HUES6 (cell line): Measurements from ENCODE around the gene TNFRSF11A.

Experiments used
- H3K27ac ChIP-seq: 2 replicates; pipeline ENCODE4 v1.7.0; 2013; ENCODE audit warnings: low read depth, mild to moderate bottlenecking, low read length, inconsistent platforms
- H3K27me3 ChIP-seq: 2 replicates; pipeline ENCODE4 v1.6.1; 2013; ENCODE audit warnings: low read length; ENCODE audit not compliant: control insufficient read depth, insufficient read depth
- H3K36me3 ChIP-seq: 2 replicates; pipeline ENCODE4 v1.6.1; 2013; ENCODE audit warnings: low read length; ENCODE audit not compliant: control insufficient read depth, insufficient read depth
- H3K4me1 ChIP-seq: 2 replicates; pipeline ENCODE4 v1.6.1; 2013; ENCODE audit warnings: low read length; ENCODE audit not compliant: control insufficient read depth, insufficient read depth
- H3K4me3 ChIP-seq: 2 replicates; pipeline ENCODE4 v1.5.1; 2013; ENCODE audit warnings: low read depth, low read length
- H3K9ac ChIP-seq: one replicate; pipeline ENCODE4 v1.6.1; 2013; ENCODE audit warnings: mild to moderate bottlenecking, low read length
- H3K9me3 ChIP-seq: 2 replicates; pipeline ENCODE4 v1.6.1; 2013; ENCODE audit warnings: low read depth, low read length; ENCODE audit not compliant: control insufficient read depth, insufficient read depth

TNFRSF11A gene

DNA sequence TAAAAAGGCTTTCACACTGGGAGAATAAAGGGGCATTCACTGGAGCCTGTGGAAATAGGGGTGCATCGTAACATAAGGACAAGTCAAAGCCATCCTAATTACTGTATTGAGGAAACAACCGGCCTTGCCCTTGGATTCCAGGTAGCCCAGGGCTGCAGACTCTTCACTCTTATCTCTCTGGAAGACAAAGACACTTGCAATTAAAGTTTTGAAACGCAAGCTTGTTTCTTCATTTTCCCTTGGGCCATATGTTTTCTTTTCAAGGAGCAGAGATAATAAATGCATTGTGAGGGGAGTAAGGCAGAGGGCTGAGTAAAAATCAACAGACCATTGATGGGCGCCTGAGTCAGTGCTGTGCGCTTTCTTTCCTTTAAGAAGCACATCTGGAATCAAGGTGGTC is 11.5 kb downstream of the TNFRSF11A start:
- peaks cover 18% of the 10 kb centered on the region for H3K4me1 ChIP-seq
- H3K9me3 ChIP-seq, result no peaks in the 10 kb centered on the region
- H3K4me3 ChIP-seq, result no peak overlapping the region
- no peak overlapping the region for H3K9ac ChIP-seq
- H3K27me3 ChIP-seq, result no peaks in the 10 kb centered on the region
- no peaks in the 10 kb centered on the region for H3K36me3 ChIP-seq
- H3K27ac ChIP-seq, result no peak overlapping the region

DNA sequence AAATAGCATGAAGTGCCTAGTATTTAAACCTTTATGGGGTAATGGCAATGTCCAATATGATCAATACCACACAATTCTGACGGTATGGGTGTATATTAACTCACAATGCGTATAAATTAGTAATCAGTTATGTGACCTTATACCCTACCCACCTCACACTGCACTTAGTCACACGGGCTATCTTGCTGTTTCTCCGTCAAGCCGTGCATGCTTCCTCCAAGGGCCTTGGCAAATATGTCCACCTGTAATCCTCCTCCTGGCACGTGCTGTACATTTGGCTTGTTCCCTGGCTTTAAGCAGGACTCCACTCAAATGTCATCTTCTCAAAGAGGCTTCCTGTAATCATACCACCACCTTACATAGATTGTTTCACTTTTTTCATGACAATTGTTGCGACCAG is 12.2 kb downstream of the TNFRSF11A start:
- H3K4me3 ChIP-seq, result no peak overlapping the region
- no peaks in the 10 kb centered on the region for H3K9me3 ChIP-seq
- H3K36me3 ChIP-seq, result no peaks in the 10 kb centered on the region
- H3K27me3 ChIP-seq, result no peaks in the 10 kb centered on the region
- H3K9ac ChIP-seq, result no peak overlapping the region
- H3K27ac ChIP-seq, result no peak overlapping the region
- H3K4me1 ChIP-seq, result peaks cover 18% of the 10 kb centered on the region

DNA sequence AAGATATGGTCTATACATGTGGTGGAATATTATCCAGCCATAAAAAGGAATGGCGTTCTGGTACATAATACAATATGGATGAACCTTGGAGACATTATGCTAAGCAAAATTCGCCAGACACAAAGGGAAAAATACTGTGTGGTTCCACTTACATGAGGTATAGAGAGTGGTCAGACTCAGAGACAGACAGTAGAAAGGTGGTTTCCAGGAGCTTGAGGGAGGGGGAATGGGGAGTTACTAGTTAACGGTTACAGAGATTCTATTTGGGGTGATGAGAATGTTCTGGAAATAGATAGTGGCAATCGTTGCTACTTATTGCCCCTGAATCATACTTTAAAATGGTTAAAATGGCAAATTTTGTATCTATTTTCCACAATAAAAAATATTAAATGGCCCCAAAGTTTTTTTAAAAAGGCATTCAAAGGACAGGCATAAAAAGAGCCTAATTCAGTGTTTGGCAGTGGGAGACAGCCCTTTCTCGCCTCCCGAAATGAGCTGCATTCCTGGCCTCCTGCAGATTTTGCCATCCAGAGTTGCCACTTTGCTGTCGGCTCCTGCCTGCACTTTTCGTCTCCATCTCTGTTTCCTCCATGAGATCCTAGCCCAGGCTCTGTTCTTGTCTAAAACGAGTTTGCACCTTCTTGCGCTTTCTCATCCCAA is 13.5 kb downstream of the TNFRSF11A start:
- Histone ChIP-seq H3K27ac (no peak overlapping the region), H3K9ac (no peak overlapping the region), H3K9me3 (no peaks in the 10 kb centered on the region), H3K4me3 (peak overlapping the region; percentile 28), H3K27me3 (no peaks in the 10 kb centered on the region), H3K4me1 (peaks cover 18% of the 10 kb centered on the region), H3K36me3 (no peaks in the 10 kb centered on the region)

DNA sequence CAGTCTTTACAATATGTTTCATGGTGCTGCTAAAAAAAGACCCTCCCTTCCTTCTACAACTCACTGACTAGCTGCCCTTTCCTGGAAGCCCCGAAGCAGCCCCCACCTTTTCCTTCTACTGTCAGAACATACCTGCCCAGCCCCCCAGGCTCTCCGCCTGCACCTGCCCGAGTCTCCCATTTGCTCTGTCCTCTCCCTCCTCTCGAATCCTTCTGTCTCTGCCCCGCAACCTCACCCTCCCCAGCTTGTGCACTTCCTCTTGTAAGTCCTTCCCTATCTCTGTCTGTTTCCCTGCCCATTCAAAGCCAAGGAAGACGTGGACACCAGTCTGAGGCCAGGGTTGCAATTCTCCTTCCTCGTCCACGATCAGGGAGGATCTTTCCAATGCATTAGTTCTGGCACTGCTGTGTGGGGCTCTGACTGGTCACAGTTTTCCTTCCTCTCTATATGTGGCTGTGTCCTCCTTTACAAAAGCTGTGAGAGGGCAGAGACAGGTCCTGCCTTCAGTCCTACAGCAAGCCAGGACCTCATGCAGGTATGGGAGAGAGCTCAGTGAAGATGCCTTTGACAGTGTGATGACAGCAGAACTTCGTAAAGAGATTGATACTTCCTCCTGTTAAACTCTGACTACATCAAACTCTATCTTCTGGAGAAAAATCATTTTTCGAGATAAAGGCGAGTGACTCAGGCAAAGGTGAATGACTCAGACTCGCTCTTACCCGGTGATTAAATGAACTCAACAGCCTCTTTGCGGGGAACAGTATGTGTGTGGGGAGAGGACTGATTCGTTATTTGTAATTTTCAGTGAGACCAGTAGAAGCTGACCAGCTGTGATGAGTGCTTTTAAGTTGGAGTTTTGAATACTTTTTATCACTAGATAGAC is 14.2 kb downstream of the TNFRSF11A start:
- H3K27ac ChIP-seq, result no peak overlapping the region
- no peaks in the 10 kb centered on the region for H3K9me3 ChIP-seq
- no peaks in the 10 kb centered on the region for H3K36me3 ChIP-seq
- peak overlapping the region; percentile 28 for H3K4me3 ChIP-seq
- H3K27me3 ChIP-seq, result no peaks in the 10 kb centered on the region
- peaks cover 18% of the 10 kb centered on the region for H3K4me1 ChIP-seq
- H3K9ac ChIP-seq, result no peak overlapping the region

DNA sequence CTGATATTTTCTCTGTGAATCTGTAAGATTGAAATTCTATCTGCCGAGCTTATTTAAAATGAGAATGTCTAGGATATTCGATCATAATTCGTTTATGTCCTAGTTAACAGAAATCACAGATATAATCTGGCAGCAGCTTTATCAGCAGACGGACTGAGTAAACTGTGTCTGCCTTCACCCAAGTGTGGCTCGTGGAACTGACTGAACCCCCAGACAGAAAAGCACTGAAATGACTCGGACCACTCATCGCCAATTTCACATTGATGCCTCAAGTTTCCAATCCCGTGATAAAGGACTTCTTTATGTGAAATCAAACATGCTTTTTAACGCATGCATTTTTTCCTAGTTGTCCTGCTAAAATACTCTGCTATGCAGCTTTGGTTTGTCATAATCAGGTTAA is 15.9 kb downstream of the TNFRSF11A start:
- Histone ChIP-seq H3K36me3 (no peaks in the 10 kb centered on the region), H3K27me3 (no peaks in the 10 kb centered on the region), H3K9ac (no peak overlapping the region), H3K9me3 (no peaks in the 10 kb centered on the region), H3K4me3 (no peak overlapping the region), H3K4me1 (peaks cover 27% of the 10 kb centered on the region), H3K27ac (no peak overlapping the region)

DNA sequence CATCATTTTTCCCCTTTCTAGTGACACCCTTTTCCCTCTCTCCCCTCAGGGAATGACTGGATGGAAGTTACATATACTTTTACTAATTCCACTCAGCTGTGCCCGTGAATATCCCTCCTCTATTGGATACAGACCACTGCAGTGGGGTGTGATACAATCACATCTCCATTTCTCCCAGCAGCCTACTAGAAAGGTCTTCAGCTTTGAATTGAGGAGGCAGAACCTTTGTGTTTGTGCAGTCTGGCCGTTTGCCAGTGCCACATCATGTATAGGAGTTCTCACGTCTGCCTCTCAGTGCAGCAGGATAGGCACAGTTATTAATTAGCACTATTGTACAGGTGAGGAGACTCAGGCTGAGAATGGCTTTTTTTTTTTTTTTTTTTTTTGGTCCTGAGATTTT is 16.4 kb downstream of the TNFRSF11A start:
- H3K36me3 ChIP-seq, result no peaks in the 10 kb centered on the region
- H3K4me1 ChIP-seq, result peaks cover 31% of the 10 kb centered on the region
- H3K9ac ChIP-seq, result no peak overlapping the region
- H3K9me3 ChIP-seq, result no peaks in the 10 kb centered on the region
- H3K27ac ChIP-seq, result no peak overlapping the region
- no peak overlapping the region for H3K4me3 ChIP-seq
- no peaks in the 10 kb centered on the region for H3K27me3 ChIP-seq

DNA sequence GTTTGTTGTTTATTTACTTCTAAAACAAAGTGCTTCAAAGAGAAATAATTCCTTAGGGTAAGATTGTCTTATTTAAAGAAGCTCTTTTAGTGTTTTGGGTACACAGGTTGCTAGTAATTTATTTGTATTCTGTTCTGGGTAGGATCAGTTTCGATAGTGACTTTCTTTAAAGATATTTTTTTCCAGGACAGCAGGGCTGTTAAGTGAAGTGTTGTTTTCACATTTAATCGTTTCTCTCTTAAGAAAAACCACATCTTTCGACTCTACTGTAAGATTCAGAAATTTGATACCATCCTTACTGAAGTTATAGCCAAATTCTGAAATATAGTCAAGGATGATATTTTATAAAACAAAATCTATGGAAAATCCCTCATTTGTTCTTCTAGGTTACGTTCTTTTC is 17.8 kb downstream of the TNFRSF11A start:
- H3K9ac ChIP-seq, result no peak overlapping the region
- no peak overlapping the region for H3K4me3 ChIP-seq
- no peak overlapping the region for H3K27ac ChIP-seq
- H3K4me1 ChIP-seq, result peaks cover 41% of the 10 kb centered on the region
- no peaks in the 10 kb centered on the region for H3K27me3 ChIP-seq
- no peaks in the 10 kb centered on the region for H3K9me3 ChIP-seq
- H3K36me3 ChIP-seq, result no peaks in the 10 kb centered on the region

DNA sequence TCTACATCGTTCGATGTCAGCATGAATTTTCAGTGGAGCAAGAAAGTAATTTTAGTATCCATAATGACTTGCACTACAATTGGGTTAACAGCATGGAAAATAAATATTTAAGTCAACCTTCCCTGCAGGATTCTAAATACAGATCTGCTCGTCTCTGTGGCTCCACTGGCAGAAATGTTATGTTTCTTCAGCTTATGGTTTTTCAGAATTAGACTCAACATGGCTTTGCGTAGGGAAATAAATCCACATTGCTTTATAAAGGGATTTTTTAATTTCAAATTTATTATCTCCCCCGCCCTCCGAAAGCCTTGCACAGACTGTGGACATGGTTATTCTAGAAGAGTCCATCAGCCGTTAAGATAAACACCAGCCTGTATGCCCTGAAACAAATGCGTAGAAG is 18.2 kb downstream of the TNFRSF11A start:
- H3K4me3 ChIP-seq, result no peak overlapping the region

DNA sequence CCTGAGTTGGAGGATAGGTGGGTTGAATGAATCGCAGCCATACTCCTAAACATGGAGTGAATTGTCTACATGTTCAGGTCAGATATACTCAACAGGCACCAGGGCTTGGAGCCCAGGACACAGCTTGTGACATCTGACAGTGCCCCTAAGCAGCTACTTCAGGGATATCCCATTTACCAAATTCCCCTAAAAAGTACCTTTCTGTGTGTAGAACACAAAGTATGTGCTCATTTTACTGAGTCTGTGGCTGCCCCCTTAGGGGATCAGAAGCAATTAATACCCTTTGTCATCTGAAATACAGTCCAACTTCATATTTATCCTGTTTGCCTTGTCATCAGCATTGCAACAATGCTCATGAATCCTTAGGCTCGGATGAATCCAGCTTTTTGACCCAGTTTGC is 20.8 kb downstream of the TNFRSF11A start:
- H3K4me3 ChIP-seq, result no peak overlapping the region
- H3K36me3 ChIP-seq, result no peaks in the 10 kb centered on the region
- no peak overlapping the region for H3K9ac ChIP-seq
- H3K27me3 ChIP-seq, result no peaks in the 10 kb centered on the region
- no peaks in the 10 kb centered on the region for H3K9me3 ChIP-seq
- peaks cover 23% of the 10 kb centered on the region for H3K4me1 ChIP-seq
- no peak overlapping the region for H3K27ac ChIP-seq

More for the DNA sequence above, 18.2 kb downstream of the TNFRSF11A start:
- Histone ChIP-seq H3K36me3 (no peaks in the 10 kb centered on the region), H3K27me3 (no peaks in the 10 kb centered on the region), H3K9ac (no peak overlapping the region), H3K4me1 (peaks cover 38% of the 10 kb centered on the region), H3K9me3 (no peaks in the 10 kb centered on the region), H3K27ac (no peak overlapping the region; the same call in 1 of the 2 replicates)

DNA sequence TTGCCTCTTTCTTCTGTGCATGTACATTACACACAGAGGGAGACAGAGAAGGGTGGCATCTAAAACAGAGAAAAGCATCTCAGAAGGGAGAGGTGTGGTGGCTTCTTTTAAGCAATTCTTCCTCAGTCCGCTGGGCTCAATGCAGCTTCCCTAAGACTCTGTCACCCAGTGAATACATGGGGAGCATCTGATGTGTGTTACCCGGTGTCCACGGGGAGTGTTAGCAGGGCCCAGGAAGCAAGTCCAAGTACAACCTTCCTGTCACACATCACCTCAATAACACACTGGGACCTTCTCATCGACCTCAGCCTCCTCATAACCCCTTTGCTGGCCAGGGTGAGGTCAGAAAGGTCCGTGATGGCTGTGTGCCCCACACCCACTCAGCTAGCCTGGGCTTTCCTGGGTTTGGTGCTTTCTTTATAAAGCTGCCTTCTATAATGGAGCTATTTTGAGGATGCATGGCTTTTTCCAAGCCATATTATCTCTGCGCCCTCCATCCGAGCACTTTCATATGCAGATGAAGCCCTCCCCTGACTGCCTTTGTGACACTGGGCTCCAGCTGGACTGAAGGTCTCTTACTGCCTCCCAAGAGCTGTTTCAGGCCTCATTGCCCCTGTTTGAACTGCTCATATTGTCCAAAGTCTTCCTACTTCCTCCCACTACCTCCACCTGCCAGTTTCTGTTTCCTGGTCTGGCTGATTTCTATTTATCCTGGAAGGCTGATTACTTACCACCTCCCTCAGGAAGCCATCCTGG is 21.4 kb downstream of the TNFRSF11A start:
- no peak overlapping the region for H3K4me3 ChIP-seq
- no peaks in the 10 kb centered on the region for H3K27me3 ChIP-seq
- no peaks in the 10 kb centered on the region for H3K9me3 ChIP-seq
- H3K36me3 ChIP-seq, result no peaks in the 10 kb centered on the region
- H3K27ac ChIP-seq, result no peak overlapping the region
- H3K4me1 ChIP-seq, result peaks cover 23% of the 10 kb centered on the region
- H3K9ac ChIP-seq, result no peak overlapping the region

DNA sequence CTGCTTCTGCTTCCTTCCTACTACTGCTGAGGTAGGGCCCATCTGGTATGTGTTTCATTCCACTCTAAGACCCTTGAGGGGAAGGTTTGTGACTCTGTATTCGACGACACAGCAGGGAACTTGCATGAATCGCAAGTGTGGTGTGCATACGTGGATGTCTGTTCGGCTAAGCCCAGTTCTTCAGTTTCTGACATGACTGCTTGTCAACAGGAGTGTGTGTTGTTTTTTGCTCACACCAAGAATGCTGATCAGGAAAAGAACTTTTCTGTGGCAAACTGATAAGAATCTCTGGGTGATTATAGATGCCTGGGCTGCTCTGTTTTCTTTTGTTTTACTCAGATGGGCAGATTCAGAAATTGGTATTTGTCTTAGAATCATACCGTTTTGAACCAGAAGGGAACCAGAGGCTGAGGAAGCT is 22.0 kb downstream of the TNFRSF11A start:
- Histone ChIP-seq H3K9me3 (no peaks in the 10 kb centered on the region), H3K27me3 (no peaks in the 10 kb centered on the region), H3K9ac (no peak overlapping the region), H3K27ac (no peak overlapping the region), H3K4me1 (peaks cover 23% of the 10 kb centered on the region), H3K4me3 (no peak overlapping the region), H3K36me3 (no peaks in the 10 kb centered on the region)
